HCT116 (cell line): Measurements from ENCODE around the gene OR56B4.

ENCODE experiments used
- CTCF ChIP-seq, 3 experiments: fragments of 200-600 bp in 1 of 3; sonication (generic) in 1 of 3; IDR thresholded peaks in 2 of 3; conservative IDR thresholded peaks in 1 of 3; 2 replicates each; pipeline ENCODE4 v1.5.1; 2012 to 2017; ENCODE audit warnings: low read depth in 2 of 3, low read length in 2 of 3, antibody characterized with exemption in 1 of 3, borderline replicate concordance in 1 of 3, control low read depth in 1 of 3, mild to moderate bottlenecking in 1 of 3, mixed read lengths in 1 of 3, mixed run types in 1 of 3, moderate library complexity in 1 of 3; ENCODE audit not compliant: insufficient read depth in 1 of 3
- EZH2 ChIP-seq: fragments of 200-600 bp; sonication (generic); IDR thresholded peaks from 2 replicates; pipeline ENCODE4 v1.6.1; 2017; ENCODE audit warnings: antibody characterized with exemption, mixed run types
- MAX ChIP-seq: IDR thresholded peaks from 2 replicates; pipeline ENCODE4 v1.6.1; 2012
- POLR2A ChIP-seq: IDR thresholded peaks from 2 replicates; pipeline ENCODE4 v1.7.0; 2011; ENCODE audit warnings: borderline replicate concordance; ENCODE audit not compliant: insufficient read depth, insufficient read length; ENCODE audit errors: extremely low read depth
- REST ChIP-seq: IDR thresholded peaks from 2 replicates; pipeline ENCODE4 v1.6.1; 2012; ENCODE audit warnings: low read depth
- SP1 ChIP-seq: IDR thresholded peaks from 2 replicates; pipeline ENCODE4 v1.6.1; 2012; ENCODE audit warnings: low read depth
- ZBTB33 ChIP-seq: IDR thresholded peaks from 2 replicates; pipeline ENCODE4 v1.6.1; 2011; ENCODE audit warnings: mild to moderate bottlenecking, low read length, moderate library complexity; ENCODE audit not compliant: insufficient replicate concordance; ENCODE audit errors: extremely low read depth
- ZFX ChIP-seq: fragments of 450-650 bp; IDR thresholded peaks from 2 replicates; pipeline ENCODE4 v1.6.1; 2017

GRCh38 chr11:6084587-6084986 lies 22.9 kb upstream of the OR56B4 start:
- no peak for TF ChIP-seq CTCF (IDR thresholded peaks at IDR 0.05 in 2 of 3, conservative IDR thresholded peaks at IDR 0.05 in 1 of 3; ENCODE audit: borderline replicate concordance in 1 of 3, insufficient read depth in 1 of 3, low read depth in 2 of 3, low read length in 2 of 3)
- no peak for TF ChIP-seq MAX
- no peak for TF ChIP-seq SP1
- TF ChIP-seq POLR2A, result no peak
- no peak for TF ChIP-seq ZFX
- no peak for TF ChIP-seq EZH2
- TF ChIP-seq ZBTB33, result no peak
- no peak for TF ChIP-seq REST
